Skeletal muscle cell (primary cell): ENCODE data around the gene PGBD5.
"Not testable (repeated sequence)": the region's sequence is repeated elsewhere in the genome, so short reads cannot be mapped to it uniquely, and the experiment has no call there.

ENCODE experiments used
- DNase-seq: peaks from one replicate; pipeline ENCODE4 v3.0.0-alpha.2; 2010; ENCODE audit warnings: low read depth
- H3K4me3 ChIP-seq: 2 replicates; pipeline ENCODE4 v1.5.1; 2011; ENCODE audit warnings: low read depth, mild to moderate bottlenecking, control low read depth, low read length, moderate library complexity

Gene PGBD5

DNA sequence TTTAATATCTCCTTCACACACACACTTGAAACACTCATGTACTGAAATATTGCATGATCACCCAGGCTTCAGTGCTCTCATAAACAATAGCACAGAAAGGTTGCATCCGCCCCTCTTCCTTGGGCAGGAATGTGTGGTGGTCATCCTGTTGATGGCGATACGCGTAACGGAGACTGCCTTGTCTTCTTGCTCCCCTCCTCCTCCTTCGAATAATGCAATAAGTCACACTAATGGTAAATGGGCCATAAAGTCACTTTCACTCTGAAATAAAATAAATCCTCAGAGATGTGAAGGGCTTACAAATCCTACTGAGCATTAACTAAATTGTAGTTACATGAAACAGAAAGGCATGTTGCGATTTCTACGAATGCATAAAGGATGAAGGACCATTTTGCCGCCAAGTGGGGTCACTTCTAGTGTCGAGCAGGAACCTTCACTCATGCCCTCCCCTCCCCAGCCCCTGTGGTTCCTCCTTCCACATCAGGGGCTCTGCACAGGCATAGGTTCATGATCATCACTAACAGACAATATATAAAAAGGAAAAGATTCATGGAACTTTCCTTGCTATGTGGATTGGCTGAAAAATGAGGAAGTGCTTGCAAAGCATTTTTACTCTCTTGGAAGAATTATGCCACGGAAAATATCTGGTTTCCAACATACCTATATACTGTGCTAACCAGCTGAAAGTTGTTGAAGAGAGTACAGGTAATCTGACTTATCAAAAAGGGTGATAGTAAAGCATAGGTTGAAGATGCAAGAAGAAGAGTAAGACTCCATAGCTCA is 1.2 kb upstream of the PGBD5 start:
- DNase-seq: no peak
- H3K4me3 ChIP-seq: no peak overlapping the region

DNA sequence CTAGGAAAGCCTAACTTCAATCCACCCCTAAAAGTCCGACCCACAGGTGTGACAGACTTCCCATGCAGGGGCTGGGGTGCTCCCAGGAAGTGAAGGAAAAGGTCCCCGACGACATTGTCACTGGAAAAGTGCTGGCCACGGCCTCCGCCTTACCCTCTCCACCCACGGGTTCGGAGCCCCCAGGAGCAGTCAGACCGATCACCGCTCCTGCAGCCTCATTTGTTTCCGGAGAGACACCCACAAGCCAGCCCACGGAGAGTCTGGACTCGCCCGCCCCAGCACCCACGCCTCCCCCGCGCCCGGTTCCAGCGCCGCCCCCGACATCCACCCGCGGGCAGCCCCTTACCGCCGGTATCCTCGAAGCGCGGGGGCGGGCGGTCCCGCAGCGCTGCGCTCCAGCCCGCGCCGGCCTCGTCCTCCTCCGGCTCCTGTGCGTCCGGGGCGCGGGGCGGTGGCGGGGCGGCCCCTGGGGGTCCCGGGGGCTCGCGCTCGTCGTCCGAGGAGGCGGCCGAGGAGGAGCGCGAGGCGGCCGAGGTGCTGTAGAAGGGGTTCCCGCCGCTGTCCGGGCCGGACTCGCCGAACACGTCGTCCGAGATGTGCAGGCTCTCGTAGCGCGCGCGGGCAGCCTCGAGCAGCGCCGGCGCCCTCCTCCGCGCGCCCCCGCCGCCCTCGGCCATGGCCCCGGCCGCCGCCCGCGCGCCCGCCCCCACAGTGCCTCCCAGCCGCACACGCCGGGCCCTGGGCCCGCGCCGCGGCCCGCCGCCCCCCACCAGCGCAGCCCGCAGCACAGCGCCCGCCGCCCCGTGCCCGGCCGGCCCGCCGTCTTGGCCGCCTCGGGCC is 660 bp downstream of the PGBD5 start:
- H3K4me3 ChIP-seq: peak overlapping the region; percentile 51
- DNase-seq: no peak

DNA sequence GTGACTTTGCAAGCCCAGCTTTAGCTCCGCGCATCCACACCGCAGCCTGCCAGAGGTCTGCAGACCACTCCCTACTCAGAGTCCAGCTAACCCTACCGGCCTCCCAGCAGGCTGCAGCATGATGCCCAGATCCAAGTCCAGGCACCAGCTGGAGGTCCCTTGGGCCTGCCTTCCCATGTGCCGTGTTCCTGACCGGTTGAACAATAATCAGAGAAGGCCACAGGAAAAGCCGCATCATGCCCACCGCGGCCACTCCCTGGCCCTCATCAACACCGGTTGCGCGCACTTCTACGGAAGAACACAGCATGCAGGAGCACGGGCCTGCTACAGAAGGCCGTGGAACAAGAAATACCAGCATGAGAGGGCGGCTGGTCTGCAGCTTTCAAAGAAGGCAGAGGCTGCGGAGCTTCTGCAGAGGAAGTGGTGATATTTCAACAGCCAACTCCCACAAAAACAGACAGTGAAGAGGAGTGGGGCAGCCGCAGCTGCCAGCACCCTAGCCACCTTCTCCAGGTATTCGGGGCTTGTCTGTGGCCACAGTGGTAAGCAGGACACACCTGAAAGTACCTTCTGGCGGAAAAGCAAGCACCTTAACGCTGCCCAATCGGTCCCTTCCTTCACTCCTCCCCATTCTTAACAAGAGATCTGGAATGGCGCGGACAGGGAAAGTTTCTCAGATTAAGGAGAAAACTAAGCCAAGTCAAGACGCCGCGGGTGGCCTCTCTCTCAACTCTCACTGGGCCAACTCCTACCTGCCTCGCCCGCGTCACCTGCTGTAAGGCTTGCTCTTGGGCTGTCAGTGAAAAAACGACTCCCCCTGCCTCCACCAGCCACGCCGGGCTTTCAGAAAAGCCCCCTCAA is 1.5 kb downstream of the PGBD5 start:
- no peak for DNase-seq
- H3K4me3 ChIP-seq: peak overlapping the region; percentile 51

DNA sequence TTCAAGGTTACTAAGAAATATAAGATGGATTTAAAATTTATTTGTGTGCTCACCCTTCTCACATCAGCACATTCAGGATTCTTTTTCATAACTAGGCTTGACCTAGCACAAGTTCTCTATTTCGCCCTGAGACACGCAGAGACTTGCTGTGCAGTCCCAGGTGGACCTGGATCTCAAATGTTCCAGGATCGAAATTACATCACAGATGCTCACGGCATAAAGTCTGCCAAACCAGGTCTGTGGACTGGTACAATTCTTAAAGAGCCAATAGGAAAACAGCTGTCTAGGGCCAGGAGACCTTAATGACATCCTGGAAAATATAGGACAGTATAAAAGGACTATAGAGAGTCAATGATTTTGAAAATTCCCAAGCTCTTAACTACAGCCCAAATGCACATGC is 2.2 kb downstream of the PGBD5 start:
- peak overlapping the region; percentile 51 for H3K4me3 ChIP-seq
- no peak for DNase-seq

DNA sequence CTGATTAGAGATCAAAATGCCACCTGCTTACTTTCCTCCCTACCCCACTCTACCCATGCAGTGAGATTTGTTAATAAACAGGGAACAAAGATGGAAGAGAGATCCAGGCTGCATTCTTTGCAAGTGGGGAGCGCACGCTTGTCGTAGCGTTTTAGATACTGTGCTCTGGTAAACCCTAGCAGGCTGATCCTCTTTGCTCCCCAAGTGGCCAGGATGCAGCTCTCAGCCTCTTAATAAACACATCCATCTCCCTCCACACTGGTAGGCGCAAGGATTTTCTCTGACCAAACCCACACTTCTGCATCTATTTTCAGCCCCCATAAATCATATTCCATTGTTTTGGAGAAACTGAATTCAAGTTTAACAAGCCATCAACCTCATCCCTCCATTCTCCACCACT is 2.9 kb downstream of the PGBD5 start:
- DNase-seq: no peak
- H3K4me3 ChIP-seq: no peak overlapping the region

DNA sequence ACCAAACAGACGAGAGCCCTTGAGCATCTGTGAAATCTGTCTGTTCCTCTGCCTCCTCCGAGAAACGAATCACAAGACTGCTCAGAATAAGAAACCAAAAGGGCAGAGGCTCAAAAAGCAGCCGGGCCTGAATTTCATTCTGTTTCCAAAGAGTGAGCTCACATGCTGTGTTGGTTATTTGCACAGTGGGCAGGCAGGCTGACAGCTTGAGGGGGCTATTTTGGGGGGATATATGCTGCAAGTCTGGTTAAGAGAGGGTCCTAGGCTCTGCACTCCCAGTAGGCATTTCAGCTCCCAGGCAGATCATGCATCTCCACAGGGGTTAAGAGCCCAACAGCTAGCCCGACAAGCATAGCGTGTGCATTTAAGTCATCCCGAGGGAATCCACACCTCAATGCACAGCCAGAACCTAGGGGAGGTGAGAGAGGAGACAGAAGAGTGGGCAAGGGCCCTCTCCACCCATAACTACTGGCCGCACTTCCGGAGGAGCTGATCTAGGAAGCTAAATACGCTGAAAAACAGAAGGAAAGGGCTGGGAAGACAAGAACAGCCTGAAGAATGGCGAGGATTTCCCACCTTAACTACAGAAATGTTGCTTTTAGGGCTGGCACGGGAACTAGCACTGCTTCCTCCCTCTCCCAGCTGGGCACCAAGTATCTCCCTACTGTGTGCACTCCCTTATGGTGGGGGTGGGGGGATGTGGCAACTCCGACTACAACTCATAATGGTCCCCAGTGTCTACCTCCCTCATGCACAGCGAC is 3.7 kb downstream of the PGBD5 start:
- no peak for DNase-seq
- H3K4me3 ChIP-seq: no peak overlapping the region

DNA sequence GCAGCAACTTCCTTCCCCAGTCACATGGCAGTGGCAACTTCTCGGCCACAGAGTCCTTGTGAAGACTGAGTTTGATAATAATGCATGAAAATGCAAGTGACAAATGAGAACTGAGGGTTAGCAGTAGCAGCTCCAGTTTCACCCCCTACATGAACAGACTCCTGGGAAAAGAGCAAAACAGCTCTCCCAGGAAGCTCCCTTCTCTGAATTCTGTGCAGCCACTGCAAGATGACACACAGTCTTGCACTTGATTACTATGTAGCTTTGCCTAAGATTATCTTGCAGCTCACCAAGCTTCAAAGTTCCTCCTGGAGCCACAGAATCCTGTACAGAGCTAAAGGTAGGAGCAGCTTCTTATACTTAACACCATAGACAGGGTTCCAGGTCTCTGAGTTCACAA is 4.7 kb downstream of the PGBD5 start:
- no peak overlapping the region for H3K4me3 ChIP-seq
- no peak for DNase-seq

DNA sequence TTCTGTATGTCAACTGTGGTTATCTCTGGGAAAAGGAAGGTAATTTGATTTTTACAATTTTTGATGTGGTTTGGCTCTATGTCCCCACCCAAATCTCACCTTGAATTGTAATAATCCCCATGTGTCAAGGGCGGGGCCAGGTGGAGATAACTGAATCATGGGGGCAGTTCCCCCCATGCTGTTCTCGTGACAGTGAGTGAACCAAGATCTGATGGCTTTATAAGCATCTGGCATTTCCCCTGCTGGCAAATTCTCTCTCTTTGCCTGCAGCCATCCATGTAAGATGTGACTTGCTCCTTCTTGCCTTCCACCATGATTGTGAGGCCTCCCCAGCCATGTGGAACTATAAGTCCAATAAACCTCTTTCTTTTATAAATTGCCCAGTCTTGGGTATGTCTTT is 5.8 kb downstream of the PGBD5 start:
- DNase-seq, H3K4me3 ChIP-seq: not testable (repeated sequence)

DNA sequence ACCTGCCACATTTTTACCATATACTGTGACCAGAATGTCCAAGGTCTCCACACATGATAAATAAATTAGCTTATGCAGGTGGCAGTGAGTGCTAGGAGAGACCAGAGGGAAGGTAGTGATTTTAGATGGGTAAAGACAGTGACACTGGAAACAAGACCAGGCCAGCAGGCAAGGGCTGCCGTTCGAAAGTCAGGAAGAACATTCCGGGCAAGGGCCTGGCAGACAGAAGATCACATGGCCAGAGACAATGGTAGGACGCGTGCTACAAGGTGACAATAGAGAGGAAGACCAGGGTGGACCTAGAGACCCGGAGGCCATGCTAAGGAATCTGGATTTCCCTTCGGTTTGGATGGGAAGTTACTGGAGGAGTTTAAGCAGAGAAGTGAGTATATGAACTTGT is 9.7 kb downstream of the PGBD5 start:
- no peak for DNase-seq
- H3K4me3 ChIP-seq: no peak overlapping the region

DNA sequence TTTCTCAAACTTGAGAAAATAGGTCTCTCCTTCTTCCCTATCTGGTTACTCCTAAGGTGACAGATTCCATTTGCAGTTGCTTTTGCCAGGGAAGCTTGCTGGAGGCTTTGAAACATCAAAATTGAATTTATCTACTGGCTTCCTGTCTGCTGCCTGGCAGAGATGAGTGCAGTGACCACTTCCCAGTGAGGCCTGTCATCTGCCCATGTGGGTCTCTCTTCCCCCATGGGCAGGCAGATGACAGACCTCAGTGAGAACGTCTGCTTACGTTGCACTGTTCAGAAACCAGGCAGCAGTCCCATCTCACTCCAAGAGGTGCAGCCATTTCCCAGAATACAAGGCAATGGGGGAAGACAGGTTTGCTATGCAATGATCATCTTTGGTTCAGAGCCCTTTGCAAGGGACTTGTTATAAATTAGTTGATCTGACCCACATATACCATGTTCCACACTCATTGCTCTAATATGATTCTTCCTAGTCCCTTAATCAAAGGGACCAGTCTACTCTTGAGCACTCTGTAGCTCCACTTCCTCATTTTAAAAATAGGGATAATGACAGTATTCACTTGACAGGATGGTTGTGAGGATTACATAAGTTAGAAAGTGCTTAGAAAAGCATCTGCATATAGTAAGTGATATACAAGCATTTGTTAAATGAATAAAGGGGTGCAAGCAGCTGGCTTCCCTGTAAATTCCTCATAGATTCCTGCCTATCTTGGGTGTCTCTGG is 10.6 kb downstream of the PGBD5 start:
- DNase-seq: no peak
- H3K4me3 ChIP-seq: no peak overlapping the region

DNA sequence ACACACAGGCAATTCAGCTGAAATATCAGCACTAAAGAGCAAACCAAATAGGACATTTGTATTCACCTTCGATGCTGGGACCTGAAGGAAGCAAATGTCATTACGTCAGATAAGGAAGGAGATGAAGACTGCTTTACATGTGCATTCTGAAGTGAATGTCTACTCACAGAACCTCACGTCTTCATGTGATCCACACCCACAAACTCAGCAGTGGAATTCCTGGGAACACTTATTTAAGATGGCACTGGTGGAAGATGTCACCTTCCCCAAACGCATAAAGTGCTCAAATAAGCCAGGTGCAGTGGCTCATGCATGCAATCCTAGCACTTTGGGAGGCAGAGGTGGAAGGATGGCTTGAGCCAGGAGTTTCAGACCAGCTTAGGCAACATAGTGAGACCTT is 11.4 kb downstream of the PGBD5 start:
- no peak for DNase-seq
- no peak overlapping the region for H3K4me3 ChIP-seq

DNA sequence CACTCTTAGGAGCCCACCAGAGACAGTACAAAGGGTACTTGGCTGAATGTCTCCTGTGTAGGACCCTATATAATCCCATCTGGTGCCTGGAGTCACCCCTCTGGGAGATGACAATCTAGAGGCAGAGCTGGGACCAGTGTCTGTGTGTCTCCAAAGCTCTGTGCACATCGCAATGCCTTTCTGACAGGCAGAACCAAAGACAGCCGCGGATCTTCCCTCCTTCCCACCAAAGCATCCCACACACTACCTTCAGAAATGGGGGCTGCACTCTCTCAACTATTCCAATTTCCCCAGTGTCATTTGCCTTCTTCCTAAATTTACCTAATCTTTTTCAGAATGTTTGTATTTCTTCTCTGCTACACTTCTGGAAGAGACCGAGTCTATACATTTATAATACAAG is 12.0 kb downstream of the PGBD5 start:
- no peak for DNase-seq
- H3K4me3 ChIP-seq: no peak overlapping the region

DNA sequence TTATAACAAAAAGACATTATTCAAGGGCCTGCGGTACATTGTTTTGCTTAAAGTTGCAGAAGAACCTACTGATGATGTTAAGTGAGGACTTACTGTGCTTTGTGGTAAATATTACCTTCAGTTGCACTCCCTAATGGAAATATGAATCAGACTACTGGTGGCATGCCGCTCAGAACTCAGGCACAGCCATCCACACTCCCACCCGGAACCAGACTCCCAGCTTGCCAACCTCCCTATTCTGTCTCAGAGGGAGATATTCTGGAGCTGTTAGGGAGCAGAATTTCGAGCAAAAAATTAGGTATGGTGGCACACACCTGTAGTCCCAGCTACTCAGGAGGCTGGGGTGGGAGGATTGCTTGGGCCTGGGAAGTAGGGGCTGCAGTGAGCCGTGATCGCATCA is 13.1 kb downstream of the PGBD5 start:
- no peak for DNase-seq
- no peak overlapping the region for H3K4me3 ChIP-seq

DNA sequence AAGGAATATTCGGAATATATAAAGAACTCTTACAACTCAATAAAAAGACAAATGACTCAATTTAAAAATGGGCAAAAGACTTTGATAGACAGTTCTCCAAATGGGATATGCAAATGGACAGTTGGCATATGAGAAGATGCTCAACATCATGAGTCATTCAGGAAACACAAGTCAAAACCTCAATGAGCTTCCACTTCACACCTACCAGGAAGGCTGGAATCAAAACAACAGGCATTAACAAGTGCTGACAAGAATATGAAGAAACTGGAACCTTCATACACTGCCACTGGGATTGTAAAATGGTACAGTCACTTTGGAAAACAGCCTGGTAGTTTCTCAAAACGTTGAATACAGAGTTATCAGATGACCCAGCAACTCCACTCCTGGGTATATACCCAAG is 17.2 kb downstream of the PGBD5 start:
- no peak overlapping the region for H3K4me3 ChIP-seq
- DNase-seq: no peak

DNA sequence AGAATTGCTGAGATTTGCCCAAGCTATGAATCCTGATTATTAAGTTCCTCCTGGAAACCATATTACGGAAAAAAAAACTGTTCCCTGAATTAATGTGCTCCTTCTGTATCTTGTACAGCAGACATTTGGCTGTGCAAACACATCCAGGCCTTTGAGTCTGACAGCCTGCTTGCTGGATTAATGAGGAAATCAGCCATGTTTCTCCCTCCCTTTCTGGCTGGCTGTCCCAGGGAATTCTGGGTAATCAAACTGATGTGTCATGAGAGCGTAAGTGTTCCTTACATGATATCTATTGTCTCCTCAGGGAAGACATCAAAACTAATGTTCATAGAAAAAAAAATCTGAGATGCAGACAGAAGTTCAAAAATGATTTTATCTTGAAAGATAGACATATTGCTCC is 18.8 kb downstream of the PGBD5 start:
- no peak for DNase-seq
- no peak overlapping the region for H3K4me3 ChIP-seq

DNA sequence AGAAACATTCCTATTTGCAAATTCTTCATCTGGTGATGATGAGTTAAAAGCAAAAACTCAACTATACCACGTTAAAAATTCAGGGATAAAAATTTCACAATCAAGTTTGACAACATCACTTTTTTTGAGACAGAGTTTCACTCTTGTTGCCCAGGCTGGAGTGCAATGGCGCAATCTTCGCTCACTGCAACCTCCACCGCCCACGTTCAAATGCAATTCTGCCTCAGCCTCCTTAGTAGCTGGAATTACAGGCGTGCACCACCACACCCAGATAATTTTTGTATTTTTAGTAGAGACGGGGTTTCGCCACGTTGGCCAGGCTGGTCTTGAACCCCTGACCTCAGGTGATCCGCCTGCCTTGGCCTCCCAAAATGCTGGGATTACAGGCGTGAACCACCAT is 19.4 kb downstream of the PGBD5 start:
- not testable (repeated sequence) for H3K4me3 ChIP-seq, DNase-seq

DNA sequence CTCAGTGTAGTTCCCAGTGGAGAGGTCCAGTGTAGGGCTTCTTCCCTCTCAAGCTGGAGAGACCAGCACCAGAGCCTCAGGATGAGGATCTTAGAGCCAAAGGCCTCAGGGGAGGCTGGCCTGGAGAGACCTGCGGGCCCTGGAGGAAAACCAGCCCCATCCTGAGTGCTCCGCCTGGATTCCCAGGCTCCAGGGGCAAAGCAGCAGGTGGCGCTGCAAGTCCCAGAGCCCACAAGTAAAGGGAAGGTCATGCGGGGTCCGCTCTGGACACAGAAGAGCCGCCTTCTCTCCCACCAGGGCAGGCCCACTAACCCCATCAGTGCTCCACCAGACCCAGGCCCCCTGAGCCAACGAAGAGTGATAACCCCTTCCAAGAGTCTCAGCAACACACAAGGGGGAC is 22.7 kb downstream of the PGBD5 start:
- H3K4me3 ChIP-seq: no peak overlapping the region
- no peak for DNase-seq

DNA sequence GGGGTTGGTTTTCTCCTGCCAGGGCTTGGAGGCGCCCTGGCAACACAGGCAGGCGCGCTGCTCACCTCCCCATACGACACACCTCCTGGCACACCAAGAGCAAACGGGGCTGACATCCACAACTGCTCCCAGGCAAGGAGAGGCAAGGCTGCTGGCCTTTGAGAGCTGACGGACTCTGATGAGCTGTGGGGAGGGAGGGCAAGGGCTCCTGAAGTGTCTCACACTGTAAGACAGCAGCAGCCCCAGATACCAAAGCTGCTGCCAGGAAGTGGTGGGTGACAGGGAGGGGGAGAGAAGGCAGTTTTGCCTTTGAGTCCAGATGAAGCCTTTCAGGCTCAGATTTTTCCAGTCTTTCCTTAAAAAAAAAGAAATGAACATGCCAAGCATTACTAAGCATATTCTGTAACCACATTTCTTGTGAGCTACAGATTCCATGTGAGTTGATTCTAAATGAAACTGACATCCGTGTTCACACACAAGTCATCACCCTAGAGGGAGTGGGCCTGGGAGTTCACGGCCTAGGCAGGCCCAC is 24.3 kb downstream of the PGBD5 start:
- DNase-seq: peak; percentile 6
- H3K4me3 ChIP-seq: no peak overlapping the region
